ENCODE results near the gene C1QTNF5.
A peak's percentile ranks its signal among the peaks of the same experiment; 100 is the strongest.

Gene C1QTNF5

DNA sequence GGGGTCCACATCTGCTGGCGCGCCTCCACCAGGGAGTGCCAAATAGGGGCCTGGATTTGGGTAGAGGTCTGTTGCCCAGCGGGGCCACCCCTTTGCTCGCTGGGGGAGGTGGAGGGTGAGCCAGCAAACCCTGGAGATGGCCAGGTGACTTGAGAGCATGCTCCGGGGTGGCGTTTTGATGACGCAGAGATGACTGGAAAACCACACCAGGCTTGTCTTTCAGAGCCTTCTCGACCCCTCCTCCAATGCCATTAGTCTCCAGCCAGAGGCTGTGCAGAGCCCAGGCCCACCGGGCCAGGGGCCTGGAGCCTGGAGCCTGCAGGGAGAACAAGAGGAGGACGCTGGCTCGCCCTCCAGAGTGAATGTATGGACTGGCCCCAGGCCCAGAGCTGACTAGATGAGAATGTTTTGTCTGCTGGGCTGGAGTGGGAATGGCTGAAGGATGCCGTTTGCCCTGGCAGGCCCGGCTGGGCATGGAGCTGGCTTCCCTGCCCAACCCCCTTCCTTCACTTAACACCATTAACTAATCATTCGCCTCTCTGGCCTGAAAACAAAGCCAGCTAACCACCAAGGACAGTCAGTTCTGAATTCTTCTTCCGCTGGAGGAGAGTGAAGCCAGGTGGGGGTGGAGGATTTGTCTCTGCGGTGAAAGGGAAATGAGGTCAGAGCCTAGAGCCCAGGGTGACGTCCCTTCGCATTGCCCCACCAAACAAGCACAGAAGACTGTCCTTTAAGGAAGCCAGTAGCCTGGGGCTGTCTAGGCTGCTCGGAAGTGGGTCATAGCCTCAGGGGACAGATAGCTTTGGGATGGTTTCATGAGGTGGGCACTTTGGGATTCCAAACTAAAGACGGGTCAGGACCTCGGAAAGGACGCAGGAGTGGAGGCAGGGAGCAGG, 22.2 kb downstream of the C1QTNF5 start:
- Mint-ChIP-seq H3K4me3 (peak overlapping the region; percentile 75 to 82), H3K4me1 (ENCODE audit: low read depth in 2 of 2) (peaks cover 22 to 31% of the 10 kb centered on the region in 2 donors), H3K36me3 (ENCODE audit: insufficient read depth) (peaks cover 26% of the 10 kb centered on the region), H3K9me3 (no peaks in the 10 kb centered on the region), H3K27ac (peak overlapping the region; percentile 82 to 93), H3K27me3 (peaks cover 32 to 35% of the 10 kb centered on the region in 2 donors)
- DNase-seq (peak in 2 of 3 experiments; percentile 47 to 54), ATAC-seq (replicated peaks) (peak; percentile 61)

DNA sequence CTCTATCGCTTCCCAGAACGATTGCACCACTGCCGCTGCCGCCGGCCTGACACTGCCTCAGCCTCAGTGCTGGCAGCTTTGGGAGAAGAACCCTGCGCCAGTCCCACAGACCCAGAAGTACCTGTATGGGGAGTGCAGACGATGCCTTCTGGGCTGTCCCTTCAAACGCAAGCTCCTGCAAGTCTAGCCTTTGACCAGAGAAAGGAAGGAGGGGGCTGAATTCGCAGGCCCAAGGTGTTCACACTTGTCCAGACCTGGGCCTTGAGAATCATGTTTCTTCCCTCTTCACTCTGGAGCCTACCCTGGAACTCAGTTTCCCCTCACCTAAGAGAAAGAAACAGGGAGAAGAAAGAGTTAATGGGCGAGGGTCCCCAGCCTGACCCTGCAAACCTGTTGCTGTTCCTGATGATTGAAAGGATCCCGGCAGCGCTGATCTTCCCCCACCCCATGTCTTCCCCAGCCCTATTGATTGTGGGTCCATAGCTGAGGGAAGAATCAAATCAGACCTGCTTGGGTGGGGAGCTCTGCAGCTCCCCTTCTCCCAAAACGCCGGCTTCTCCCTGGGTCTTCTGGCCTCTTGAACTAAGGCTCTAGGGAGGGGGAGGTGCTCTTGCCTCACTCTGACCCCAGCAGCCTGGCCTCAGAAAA, 23.0 kb downstream of the C1QTNF5 start:
- Mint-ChIP-seq H3K4me1 (ENCODE audit: low read depth in 2 of 2) (peaks cover 19 to 31% of the 10 kb centered on the region in 2 donors), H3K4me3 (peak overlapping the region in 1 of 2 donors; percentile 29)

DNA sequence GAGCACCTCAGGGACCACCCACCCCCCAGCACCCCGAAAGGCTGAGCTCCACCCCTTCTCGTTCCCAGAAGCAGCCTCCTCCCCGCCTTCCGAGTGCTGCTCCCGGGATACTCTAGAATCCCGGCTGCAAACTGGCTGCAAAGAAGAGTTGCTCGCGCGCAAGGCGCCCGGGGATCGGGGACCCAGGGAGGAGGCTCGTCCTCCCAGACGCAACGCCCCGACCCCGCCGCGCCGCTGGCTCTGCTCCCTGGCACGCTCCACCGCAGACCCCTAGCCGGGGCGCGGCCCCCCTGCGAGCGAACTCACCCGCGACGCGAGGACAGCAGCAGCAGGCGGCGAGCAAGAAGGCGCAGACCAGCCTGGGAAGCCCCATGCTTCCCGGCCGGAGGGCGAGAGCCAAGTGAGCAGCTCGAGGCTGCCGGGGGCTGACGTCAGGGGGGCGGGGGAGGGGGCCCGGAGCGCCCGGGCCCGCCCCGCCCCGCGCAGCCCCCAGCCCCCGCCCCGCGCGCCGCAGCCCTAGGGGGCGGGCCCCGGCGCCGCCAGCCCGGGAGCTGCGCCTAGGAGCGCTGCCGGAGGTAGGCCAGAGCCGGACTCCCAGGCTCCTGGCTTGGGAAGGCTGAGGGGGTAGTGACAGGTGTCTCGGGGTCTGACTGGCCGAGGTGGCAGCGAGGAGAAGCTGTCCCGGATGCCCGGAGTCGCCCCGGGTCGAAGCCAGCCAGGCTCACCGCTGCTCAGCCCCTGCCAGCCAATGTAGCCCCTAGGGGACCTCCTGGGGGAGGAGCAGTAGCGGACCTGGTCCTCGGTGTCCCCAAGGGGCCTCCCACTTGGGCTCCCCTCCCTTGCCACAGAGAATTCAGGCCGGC, 23.7 kb downstream of the C1QTNF5 start, which contains the start of gene MCAM:
Gene MCAM (minus strand): TSS at position 402 of the 863 bp plus-strand sequence. CDS start 29 bp downstream, at position 373.
- no peaks in the 10 kb centered on the region for H3K9me3 Mint-ChIP-seq
- peaks cover 32 to 44% of the 10 kb centered on the region in 2 donors for H3K27me3 Mint-ChIP-seq
- ATAC-seq (replicated peaks) (no peak), DNase-seq (no peak)
- H3K4me1 Mint-ChIP-seq (ENCODE audit: low read depth in 2 of 2), result peaks cover 19 to 31% of the 10 kb centered on the region in 2 donors
- H3K27ac Mint-ChIP-seq, result peak within 1 kb of the TSS in 1 of 2 donors; percentile 29
- H3K36me3 Mint-ChIP-seq (ENCODE audit: insufficient read depth), result peaks cover 20% of the 10 kb centered on the region
- H3K4me3 Mint-ChIP-seq, result peak within 1 kb of the TSS; percentile 61 to 77

More for the DNA sequence above, 23.0 kb downstream of the C1QTNF5 start:
- Mint-ChIP-seq H3K27ac (peak overlapping the region in 1 of 2 donors; percentile 93), H3K36me3 (ENCODE audit: insufficient read depth) (peaks cover 26% of the 10 kb centered on the region), H3K27me3 (peaks cover 32 to 36% of the 10 kb centered on the region in 2 donors), H3K9me3 (no peaks in the 10 kb centered on the region)
- no peak for ATAC-seq (replicated peaks)
- no peak for DNase-seq

DNA sequence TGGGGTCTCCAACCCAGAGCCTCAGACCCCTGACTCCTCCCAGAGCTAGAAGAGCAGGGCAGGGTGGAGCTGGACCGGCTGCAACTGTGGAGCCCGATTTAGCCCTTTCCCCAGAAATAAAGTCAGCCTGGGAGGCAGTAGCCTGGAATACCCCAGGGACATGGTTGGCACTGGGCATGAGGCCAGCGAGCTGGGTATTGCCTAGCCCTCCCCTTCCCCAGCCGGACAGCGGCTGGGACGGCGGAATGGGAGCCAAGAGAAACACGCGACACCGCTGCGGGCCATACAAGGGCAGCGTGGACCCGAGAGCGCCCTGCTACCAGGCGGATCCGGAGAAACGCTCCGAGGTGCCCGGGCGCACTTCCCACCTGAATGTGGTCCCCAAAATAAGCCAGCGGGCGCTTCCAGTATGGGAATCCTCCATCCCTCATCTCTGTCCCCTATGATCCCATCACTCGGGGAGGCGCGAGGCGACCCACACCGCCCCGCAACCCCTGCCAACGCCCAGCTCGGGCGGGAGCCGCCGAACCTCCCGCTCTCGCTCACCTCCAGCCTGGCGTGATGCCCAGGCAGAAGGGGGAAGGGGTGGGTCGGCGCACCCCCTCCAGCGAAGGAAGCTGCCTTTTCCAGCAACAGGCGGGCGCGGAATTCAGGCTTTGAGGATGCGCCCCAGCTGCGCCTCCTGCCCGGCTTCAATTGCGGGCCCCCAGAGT, 24.5 kb downstream of the C1QTNF5 start:
- ATAC-seq (replicated peaks) (no peak), DNase-seq (no peak)
- peak overlapping the region; percentile 61 to 77 for H3K4me3 Mint-ChIP-seq
- H3K36me3 Mint-ChIP-seq (ENCODE audit: insufficient read depth), result peaks cover 20% of the 10 kb centered on the region
- no peaks in the 10 kb centered on the region for H3K9me3 Mint-ChIP-seq
- H3K27ac Mint-ChIP-seq, result peak overlapping the region in 1 of 2 donors; percentile 29
- peaks cover 13 to 25% of the 10 kb centered on the region in 2 donors for H3K4me1 Mint-ChIP-seq (ENCODE audit: low read depth in 2 of 2)
- H3K27me3 Mint-ChIP-seq, result peaks cover 32 to 44% of the 10 kb centered on the region in 2 donors

DNA sequence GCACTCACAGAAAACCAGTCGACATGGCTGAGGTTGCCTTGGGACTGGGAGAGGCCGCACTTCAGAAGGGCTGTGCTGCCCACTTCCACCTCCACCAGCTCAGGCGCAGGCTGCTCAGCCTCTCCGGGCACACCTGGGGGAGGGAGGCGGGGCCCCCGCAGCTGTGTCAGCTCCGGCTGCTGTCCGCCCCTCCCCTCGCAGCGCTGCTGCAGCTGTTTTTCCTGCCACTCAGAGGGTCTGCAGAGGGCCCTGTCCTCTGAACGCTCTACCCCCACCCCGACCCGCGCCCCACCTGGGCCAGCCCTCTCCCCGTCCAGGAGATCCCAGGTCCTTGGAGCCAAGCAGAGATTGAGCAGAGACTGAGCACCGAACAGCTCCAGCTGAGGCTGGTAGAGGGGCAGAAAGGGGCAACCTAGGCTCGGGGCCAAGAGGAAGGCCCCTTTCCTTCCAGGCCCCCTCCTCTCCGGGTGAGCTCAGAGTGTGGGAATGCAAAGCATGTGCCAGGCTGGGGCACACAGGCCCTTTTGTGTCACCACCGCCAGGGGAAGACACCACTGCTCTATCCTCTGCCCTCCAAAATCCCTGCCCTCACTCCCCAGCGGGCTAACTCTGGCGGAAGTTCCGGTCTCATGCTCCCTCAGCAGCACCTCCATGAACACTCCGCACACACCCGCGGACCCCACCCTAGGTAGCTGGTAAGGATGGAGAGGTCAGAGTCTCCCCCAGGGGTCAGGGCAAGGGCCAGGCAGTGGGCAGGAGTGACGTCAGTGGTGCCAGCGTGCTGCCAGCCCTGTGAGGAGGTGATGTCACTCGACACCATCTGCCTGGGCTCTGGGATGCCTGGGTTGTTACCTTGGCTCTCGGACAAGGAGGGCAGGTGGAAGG, 25.3 kb downstream of the C1QTNF5 start:
- peak; percentile 59 for ATAC-seq (replicated peaks)
- peak; percentile 35 to 41 (median 38) for DNase-seq
- H3K36me3 Mint-ChIP-seq (ENCODE audit: insufficient read depth), result peaks cover 20% of the 10 kb centered on the region
- H3K4me1 Mint-ChIP-seq (ENCODE audit: low read depth in 2 of 2), result peaks cover 12 to 25% of the 10 kb centered on the region in 2 donors
- H3K27ac Mint-ChIP-seq, result peak overlapping the region in 1 of 2 donors; percentile 29
- no peaks in the 10 kb centered on the region for H3K9me3 Mint-ChIP-seq
- H3K4me3 Mint-ChIP-seq, result peak overlapping the region; percentile 61 to 77
- peaks cover 32 to 44% of the 10 kb centered on the region in 2 donors for H3K27me3 Mint-ChIP-seq

GRCh38 chr11:119314726-119315125, 26.0 kb downstream of the C1QTNF5 start:
- Mint-ChIP-seq H3K27me3 (peaks cover 29 to 44% of the 10 kb centered on the region in 2 donors), H3K36me3 (ENCODE audit: insufficient read depth) (peaks cover 17% of the 10 kb centered on the region), H3K27ac (no peak overlapping the region), H3K9me3 (no peaks in the 10 kb centered on the region), H3K4me1 (ENCODE audit: low read depth in 2 of 2) (peaks cover 9 to 23% of the 10 kb centered on the region in 2 donors), H3K4me3 (peak overlapping the region; percentile 33 to 77)
- ATAC-seq (replicated peaks) (no peak), DNase-seq (no peak)

DNA sequence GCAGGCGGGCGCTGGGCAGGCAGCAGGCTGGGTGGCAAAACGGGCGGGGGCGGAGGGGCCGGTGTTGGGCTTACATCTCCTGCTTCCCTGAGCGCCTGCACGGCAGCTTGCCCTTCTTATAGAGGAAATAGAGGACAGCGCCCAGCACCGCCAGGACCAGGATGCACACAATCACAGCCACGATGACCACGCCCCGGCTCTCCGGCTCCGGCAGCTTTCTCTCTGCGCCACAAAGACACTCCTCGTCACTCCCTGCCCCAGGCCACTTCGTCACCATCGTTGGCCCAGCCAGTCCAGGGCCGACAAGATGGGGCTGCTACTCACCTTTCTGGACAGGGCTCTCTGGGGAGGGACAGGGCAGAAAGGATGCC, 30.0 kb downstream of the C1QTNF5 start:
- peaks cover 15% of the 10 kb centered on the region for H3K36me3 Mint-ChIP-seq (ENCODE audit: insufficient read depth)
- DNase-seq (no peak), ATAC-seq (replicated peaks) (no peak)
- H3K4me1 Mint-ChIP-seq (ENCODE audit: low read depth in 2 of 2), result peaks cover 5 to 6% of the 10 kb centered on the region in 2 donors
- H3K27me3 Mint-ChIP-seq, result peaks cover 16 to 26% of the 10 kb centered on the region in 2 donors
- H3K9me3 Mint-ChIP-seq, result no peaks in the 10 kb centered on the region
- H3K27ac Mint-ChIP-seq, result no peak overlapping the region
- no peak overlapping the region for H3K4me3 Mint-ChIP-seq

- H3K27ac Mint-ChIP-seq, result no peak overlapping the region
- peaks cover under 1 to 3% of the 10 kb centered on the region in 2 donors for H3K4me1 Mint-ChIP-seq (ENCODE audit: low read depth in 2 of 2)
- no peak for ATAC-seq (replicated peaks)
- peaks cover 10% of the 10 kb centered on the region for H3K36me3 Mint-ChIP-seq (ENCODE audit: insufficient read depth)
- peaks cover 10 to 20% of the 10 kb centered on the region in 2 donors for H3K27me3 Mint-ChIP-seq
- no peaks in the 10 kb centered on the region for H3K9me3 Mint-ChIP-seq
- no peak for DNase-seq
- H3K4me3 Mint-ChIP-seq, result no peak overlapping the region
These were observed 30.6 kb downstream of the C1QTNF5 start for GRCh38 chr11:119309953-119310681.

- ATAC-seq (replicated peaks) (no peak), DNase-seq (no peak)
- Mint-ChIP-seq H3K27me3 (peaks cover 4 to 13% of the 10 kb centered on the region in 2 donors), H3K36me3 (ENCODE audit: insufficient read depth) (peaks cover 8% of the 10 kb centered on the region), H3K4me3 (no peak overlapping the region), H3K4me1 (ENCODE audit: low read depth in 2 of 2) (peaks cover 0 to 4% of the 10 kb centered on the region in 2 donors), H3K27ac (no peak overlapping the region), H3K9me3 (no peaks in the 10 kb centered on the region)
These were observed 31.3 kb downstream of the C1QTNF5 start for GRCh38 chr11:119309411-119309810.

GRCh38 chr11:119307974-119308373, 32.7 kb downstream of the C1QTNF5 start:
- peaks cover 0 to 4% of the 10 kb centered on the region in 2 donors for H3K4me1 Mint-ChIP-seq (ENCODE audit: low read depth in 2 of 2)
- H3K4me3 Mint-ChIP-seq, result no peak overlapping the region
- H3K27ac Mint-ChIP-seq, result no peak overlapping the region
- ATAC-seq (replicated peaks) (no peak), DNase-seq (no peak)
- H3K9me3 Mint-ChIP-seq, result no peaks in the 10 kb centered on the region
- peaks cover 18% of the 10 kb centered on the region for H3K36me3 Mint-ChIP-seq (ENCODE audit: insufficient read depth)
- peaks cover 0 to 9% of the 10 kb centered on the region in 2 donors for H3K27me3 Mint-ChIP-seq

GRCh38 chr11:119307219-119307618, 33.5 kb downstream of the C1QTNF5 start:
- H3K27ac Mint-ChIP-seq, result no peak overlapping the region

More at GRCh38 chr11:119307219-119307618, 33.5 kb downstream of the C1QTNF5 start:
- no peak for DNase-seq
- Mint-ChIP-seq H3K9me3 (no peaks in the 10 kb centered on the region), H3K27me3 (peaks cover 0 to 3% of the 10 kb centered on the region in 2 donors), H3K4me1 (ENCODE audit: low read depth in 2 of 2) (peaks cover 0 to 4% of the 10 kb centered on the region in 2 donors), H3K36me3 (ENCODE audit: insufficient read depth) (peaks cover 25% of the 10 kb centered on the region), H3K4me3 (no peak overlapping the region)
- ATAC-seq (replicated peaks), result no peak

All from effector memory CD8-positive, alpha-beta T cell (primary cell).